H1 (cell line): ENCODE measurements around the gene VIPR2. TPM values are rescaled to one million over a fixed set of nuclear protein-coding genes. Genes with fewer than 3 reads are reported as not detected.

Source experiments
- CTCF ChIA-PET: fragments of 300-600 bp; sonication (Branson Sonifier 250); formaldehyde crosslinking; loops from one replicate; lab custom pipeline; 2021; ENCODE audit not compliant: partially characterized antibody; lab: Charles Lee
- POLR2A ChIA-PET: fragments of 300-600 bp; sonication (Branson Sonifier 250); formaldehyde crosslinking; loops from one replicate; lab custom pipeline; 2021; ENCODE audit warnings: inconsistent platforms; ENCODE audit not compliant: partially characterized antibody; lab: Charles Lee
- DNase-seq, 2 experiments: peaks; one replicate each; pipeline versions ENCODE4 v3.0.0 to v3.0.0-alpha.2; 2010 to 2022; ENCODE audit warnings: low spot score in 2 of 2, low read depth in 1 of 2, mixed read lengths in 1 of 2
- FAIRE-seq: peaks from 2 replicates; lab custom pipeline; 2011; peaks lifted over from hg19 to GRCh38; lab: Jason Lieb, UNC
- H2AFZ ChIP-seq: 2 replicates; pipeline ENCODE4 v1.8.1; 2012; ENCODE audit warnings: low read length, inconsistent platforms
- H2AK5ac ChIP-seq: 2 replicates; pipeline ENCODE4 v1.6.1; 2013; ENCODE audit warnings: low read depth, low read length
- H2BK120ac ChIP-seq: replicated peaks from 2 replicates; pipeline ENCODE3; 2013; ENCODE audit warnings: low read depth, low read length, inconsistent platforms
- H2BK12ac ChIP-seq: 2 replicates; pipeline ENCODE4 v1.6.1; 2013; ENCODE audit warnings: low read depth, low read length
- H2BK15ac ChIP-seq: 2 replicates; pipeline ENCODE4 v1.6.1; 2013; ENCODE audit warnings: low read length
- H2BK20ac ChIP-seq: 2 replicates; pipeline ENCODE4 v1.6.1; 2013; ENCODE audit warnings: low read length
- H2BK5ac ChIP-seq: 2 replicates; pipeline ENCODE4 v1.6.1; 2013; ENCODE audit warnings: low read depth, low read length
- H3K14ac ChIP-seq: 2 replicates; pipeline ENCODE4 v1.6.1; 2013; ENCODE audit warnings: inconsistent platforms; ENCODE audit not compliant: insufficient read length
- H3K18ac ChIP-seq: 2 replicates; pipeline ENCODE4 v1.6.1; 2013; ENCODE audit warnings: low read length; ENCODE audit errors: extremely low read depth
- H3K23ac ChIP-seq: 2 replicates; pipeline ENCODE4 v1.6.1; 2013; ENCODE audit warnings: inconsistent platforms; ENCODE audit not compliant: insufficient read length
- H3K23me2 ChIP-seq: 2 replicates; pipeline ENCODE4 v1.6.1; 2013; ENCODE audit warnings: low read depth, low read length
- H3K27ac ChIP-seq: 2 replicates; pipeline ENCODE4 v1.6.1; 2011; ENCODE audit warnings: low read depth, low read length, inconsistent platforms
- H3K27me3 ChIP-seq, 4 experiments: replicated peaks in 1 of 4; 1 replicate in 1 of 4; 2 replicates in 3 of 4; pipeline versions ENCODE4 v1.6.1 to v1.8.1; 2011 to 2013; ENCODE audit warnings: low read length in 3 of 4, mild to moderate bottlenecking in 3 of 4, inconsistent platforms in 2 of 4, mixed read lengths in 2 of 4, moderate library complexity in 1 of 4; ENCODE audit not compliant: control insufficient read depth in 3 of 4, insufficient read depth in 3 of 4; ENCODE audit errors: extremely low read depth in 1 of 4
- H3K36me3 ChIP-seq, 4 experiments: 2 replicates each; pipeline versions ENCODE4 v1.6.1 to v1.8.1; 2011 to 2013; ENCODE audit warnings: mild to moderate bottlenecking in 4 of 4, low read length in 3 of 4, moderate library complexity in 2 of 4, control low read depth in 1 of 4, inconsistent platforms in 1 of 4; ENCODE audit not compliant: insufficient read depth in 4 of 4, control insufficient read depth in 2 of 4
- H3K4ac ChIP-seq: replicated peaks from 2 replicates; pipeline ENCODE3; 2013; ENCODE audit warnings: low read length, low read depth, mixed read lengths, inconsistent platforms; ENCODE audit not compliant: insufficient read length
- H3K4me1 ChIP-seq, 4 experiments: replicated peaks in 1 of 4; 1 replicate in 1 of 4; 2 replicates in 3 of 4; pipeline versions ENCODE4 v1.6.1 to v1.8.1; 2011 to 2013; ENCODE audit warnings: low read length in 3 of 4, inconsistent platforms in 2 of 4, mixed read lengths in 1 of 4; ENCODE audit not compliant: insufficient read depth in 4 of 4, control insufficient read depth in 3 of 4
- H3K4me2 ChIP-seq, 2 experiments: 2 replicates each; pipeline versions ENCODE4 v1.6.1 to v1.8.1; 2011 to 2013; ENCODE audit warnings: low read depth in 2 of 2, low read length in 2 of 2, control low read depth in 1 of 2, inconsistent platforms in 1 of 2, mild to moderate bottlenecking in 1 of 2; ENCODE audit not compliant: insufficient read depth in 1 of 2
- H3K4me3 ChIP-seq, 4 experiments: fragments of 200-600, 300-600 bp in 1 of 4; sonication (generic), shearing (Covaris generic), sonication (Bioruptor Twin) in 1 of 4; 2 replicates each; pipeline versions ENCODE4 v1.5.1 to v1.8.1; 2011 to 2016; ENCODE audit warnings: low read length in 4 of 4, low read depth in 3 of 4, control low read depth in 2 of 4, inconsistent platforms in 2 of 4, mild to moderate bottlenecking in 2 of 4, mixed read lengths in 1 of 4, moderate library complexity in 1 of 4; ENCODE audit not compliant: insufficient read depth in 2 of 4; ENCODE audit errors: extremely low read depth in 1 of 4
- H3K56ac ChIP-seq: replicated peaks from 2 replicates; pipeline ENCODE3; 2013; ENCODE audit warnings: low read depth, mild to moderate bottlenecking, mixed read lengths, low read length, inconsistent platforms; ENCODE audit not compliant: insufficient read length
- H3K79me1 ChIP-seq: 2 replicates; pipeline ENCODE4 v1.6.1; 2013; ENCODE audit warnings: low read depth, low read length, control low read depth
- H3K79me2 ChIP-seq, 2 experiments: 2 replicates each; pipeline versions ENCODE4 v1.6.1 to v1.8.1; 2012 to 2013; ENCODE audit warnings: low read length in 2 of 2, mild to moderate bottlenecking in 2 of 2, inconsistent platforms in 1 of 2; ENCODE audit not compliant: insufficient read depth in 2 of 2, control insufficient read depth in 1 of 2
- H3K9ac ChIP-seq, 4 experiments: replicated peaks in 1 of 4; 1 replicate in 1 of 4; 2 replicates in 3 of 4; pipeline versions ENCODE4 v1.6.1 to v1.8.1; 2011 to 2013; ENCODE audit warnings: low read depth in 3 of 4, low read length in 3 of 4, control low read depth in 2 of 4, mild to moderate bottlenecking in 2 of 4, moderate library complexity in 2 of 4, inconsistent platforms in 1 of 4; ENCODE audit errors: extremely low read depth in 1 of 4
- H3K9me3 ChIP-seq, 2 experiments: 2 replicates each; pipeline versions ENCODE4 v1.6.1 to v1.8.1; 2012 to 2013; ENCODE audit warnings: mild to moderate bottlenecking in 2 of 2, moderate library complexity in 2 of 2, control low read depth in 1 of 2, inconsistent platforms in 1 of 2, low read depth in 1 of 2, low read length in 1 of 2, mixed read lengths in 1 of 2; ENCODE audit not compliant: insufficient read depth in 2 of 2
- H4K20me1 ChIP-seq, 2 experiments: replicated peaks in 1 of 2; 2 replicates each; pipeline versions ENCODE3 to v1.8.1; 2011 to 2013; ENCODE audit warnings: inconsistent platforms in 2 of 2, low read length in 2 of 2, mild to moderate bottlenecking in 1 of 2; ENCODE audit not compliant: insufficient read depth in 2 of 2, control insufficient read depth in 1 of 2
- H4K5ac ChIP-seq: 2 replicates; pipeline ENCODE4 v1.6.1; 2013; ENCODE audit warnings: low read length, low read depth, mixed read lengths, inconsistent platforms; ENCODE audit not compliant: insufficient read length
- H4K8ac ChIP-seq: 2 replicates; pipeline ENCODE4 v1.8.0; 2013; ENCODE audit warnings: mild to moderate bottlenecking, moderate library complexity, low read length, inconsistent platforms; ENCODE audit not compliant: insufficient read depth; ENCODE audit errors: extremely low read depth
- H4K91ac ChIP-seq: replicated peaks from 2 replicates; pipeline ENCODE3; 2013; ENCODE audit warnings: low read length, mixed read lengths, inconsistent platforms; ENCODE audit not compliant: insufficient read length
- CEBPB ChIP-seq: IDR thresholded peaks from 2 replicates; pipeline ENCODE4 v1.6.1; 2012; ENCODE audit warnings: low read depth, low read length
- CHD1 ChIP-seq: IDR thresholded peaks from 2 replicates; pipeline ENCODE4 v1.6.1; 2012; ENCODE audit warnings: low read depth, low read length, improper control_type of control experiment
- CHD2 ChIP-seq: IDR thresholded peaks from 2 replicates; pipeline ENCODE4 v1.6.1; 2012; ENCODE audit warnings: low read length, improper control_type of control experiment
- GABPA ChIP-seq: IDR thresholded peaks from 2 replicates; pipeline ENCODE4 v1.6.1; 2011; ENCODE audit warnings: mild to moderate bottlenecking, low read length, moderate library complexity, borderline replicate concordance; ENCODE audit not compliant: insufficient read depth
- GTF2F1 ChIP-seq: IDR thresholded peaks from 2 replicates; pipeline ENCODE4 v1.6.1; 2012; ENCODE audit warnings: low read depth, low read length, improper control_type of control experiment, borderline replicate concordance
- HDAC2 ChIP-seq, 2 experiments: fragments of 300-600 bp in 1 of 2; sonication (generic) in 1 of 2; IDR thresholded peaks; 2 replicates each; pipeline ENCODE4 v1.6.1; 2011 to 2012; ENCODE audit warnings: low read depth in 2 of 2, low read length in 2 of 2, mild to moderate bottlenecking in 2 of 2, moderate library complexity in 2 of 2, borderline replicate concordance in 1 of 2, inconsistent platforms in 1 of 2
- HDAC6 ChIP-seq: IDR thresholded peaks from one replicate; pipeline ENCODE4 v1.7.1; 2012; ENCODE audit warnings: low read depth, mild to moderate bottlenecking, inconsistent platforms, low read length, moderate library complexity
- POU5F1 ChIP-seq: IDR thresholded peaks from 2 replicates; pipeline ENCODE4 v1.6.1; 2011; ENCODE audit warnings: low read depth, mild to moderate bottlenecking, low read length, moderate library complexity
- SP1 ChIP-seq: IDR thresholded peaks from 2 replicates; pipeline ENCODE4 v1.6.1; 2011; ENCODE audit warnings: low read depth, low read length
- TAF7 ChIP-seq: optimal IDR thresholded peaks from 2 replicates; pipeline ENCODE3; 2011; ENCODE audit warnings: low read depth, mild to moderate bottlenecking, inconsistent platforms, low read length, moderate library complexity, borderline replicate concordance
- WGBS, 2 experiments: shearing (Covaris generic) in 1 of 2; methylation state at CpG; one replicate each; pipeline versions ENCODE4 v1.1.6 to v1.1.7; 2013 to 2015; ENCODE audit warnings: low lambda C conversion rate in 2 of 2, mixed read lengths in 2 of 2, inconsistent platforms in 1 of 2, low coverage in 1 of 2, missing lambda C conversion rate in 1 of 2; ENCODE audit not compliant: insufficient replicate concordance in 2 of 2, insufficient coverage in 1 of 2, insufficient read length in 1 of 2; ENCODE audit errors: extremely low coverage in 1 of 2, missing lambda C conversion rate in 1 of 2; 5-methylcytosine and 5-hydroxymethylcytosine counted together
- polyA plus RNA-seq, 7 experiments: library from polyadenylated mRNA; depleted of rRNA in 3 of 7; stranded (reverse) in 5 of 7; unstranded in 2 of 7; fragments of >200 nt in 5 of 7; fragments of 200-250 nt in 2 of 7; gene quantifications; 1 replicate in 5 of 7; 2 replicates in 1 of 7; 4 replicates in 1 of 7; pipeline versions ENCODE4 v1.2.1 to v1.2.3, GENCODE V29; 2011 to 2013; ENCODE audit warnings: missing spikeins in 2 of 7, mixed read lengths in 2 of 7
- total RNA-seq: library from RNA; stranded (reverse); fragmentation: NEBNext Ultra II Directional; extraction: Animal tissue kit (Norgen Biotek cat#: 25700); gene quantifications from 2 replicates; pipeline ENCODE4 v1.2.1, GENCODE V29; 2021
- TF ChIP-seq, protein P1 (sequence below): IDR thresholded peaks from 2 replicates; pipeline ENCODE4 v1.6.1; 2012; ENCODE audit warnings: inconsistent platforms

Gene VIPR2
- total and polyA plus RNA-seq, 2 of the 8 experiments (the other 6 are each of a cell fraction or from before 2014, with no cell fraction given): 2.4 to 6.3 TPM

DNA sequence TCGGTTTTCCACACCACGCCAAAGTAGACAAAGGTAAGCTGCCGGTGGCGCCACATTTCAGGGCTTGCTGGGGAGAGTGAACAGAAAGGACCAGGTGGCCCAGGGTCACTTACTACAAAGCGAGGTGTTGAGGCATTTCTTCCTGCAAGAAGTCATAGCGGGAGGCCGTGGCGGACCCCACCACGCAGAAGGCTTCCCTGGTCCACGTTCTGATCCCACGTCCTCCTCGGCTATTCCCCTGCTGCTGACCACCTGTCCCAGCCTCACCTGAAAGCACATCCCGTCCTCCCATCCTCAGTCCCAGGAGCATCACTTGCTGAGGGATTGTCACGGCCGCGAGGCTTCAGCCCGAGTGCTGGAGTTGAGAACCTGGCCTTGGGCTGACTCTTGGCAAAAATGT lies 149.2 kb downstream of the VIPR2 start:
- H3K4me3 ChIP-seq: no peak overlapping the region
- peaks cover 3% of the 10 kb centered on the region; the same call in 1 of the 2 replicates for H3K23me2 ChIP-seq
- no peak overlapping the region for H3K4ac ChIP-seq
- no peak overlapping the region for H2BK15ac ChIP-seq
- H2BK120ac ChIP-seq: no peak overlapping the region
- no peak overlapping the region for H3K9ac ChIP-seq
- no peak overlapping the region for H3K56ac ChIP-seq
- H4K91ac ChIP-seq: no peak overlapping the region
- 76% methylated on average over 17 of the region's 17 CpGs; no CpG with 5 or more reads in 1 of the 2 experiments for WGBS, 2 experiments
- peaks cover 13 to 59% (median 42%) of the 10 kb centered on the region in 4 experiments for H3K27me3 ChIP-seq
- H3K79me1 ChIP-seq: no peaks in the 10 kb centered on the region
- H2BK5ac ChIP-seq: no peak overlapping the region
- POLR2A ChIA-PET: no interaction called here
- no peak overlapping the region for H2BK12ac ChIP-seq
- H4K20me1 ChIP-seq: no peaks in the 10 kb centered on the region
- CTCF ChIA-PET: interaction anchor here (5.0 kb wide), 1 partner anchor 18 kb away, joined by 49 read pairs; no protein-coding TSS in a partner anchor
- H3K36me3 ChIP-seq: no peaks in the 10 kb centered on the region
- no peak overlapping the region for H2AK5ac ChIP-seq
- no peak overlapping the region for H4K8ac ChIP-seq
- H3K79me2 ChIP-seq: no peaks in the 10 kb centered on the region
- TF ChIP-seq HDAC2 (IDR thresholded peaks at IDR 0.05; ENCODE audit: borderline replicate concordance in 1 of 2, low read depth in 2 of 2, low read length in 2 of 2): no peak
- no peak for TF ChIP-seq CEBPB
- no peak for TF ChIP-seq POU5F1
- TF ChIP-seq GABPA: no peak
- TF ChIP-seq GTF2F1: no peak
- TF ChIP-seq CHD1: no peak
- TF ChIP-seq TAF7: no peak
- TF ChIP-seq, protein P1, sequence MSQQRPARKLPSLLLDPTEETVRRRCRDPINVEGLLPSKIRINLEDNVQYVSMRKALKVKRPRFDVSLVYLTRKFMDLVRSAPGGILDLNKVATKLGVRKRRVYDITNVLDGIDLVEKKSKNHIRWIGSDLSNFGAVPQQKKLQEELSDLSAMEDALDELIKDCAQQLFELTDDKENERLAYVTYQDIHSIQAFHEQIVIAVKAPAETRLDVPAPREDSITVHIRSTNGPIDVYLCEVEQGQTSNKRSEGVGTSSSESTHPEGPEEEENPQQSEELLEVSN: no peak
- no peak for TF ChIP-seq HDAC6
- no peak for TF ChIP-seq SP1
- TF ChIP-seq CHD2: no peak
- no peak overlapping the region for H2AFZ ChIP-seq
- H2BK20ac ChIP-seq: no peak overlapping the region
- H3K4me1 ChIP-seq: peaks cover 0 to 5% (median 2%) of the 10 kb centered on the region in 4 experiments; a peak in 2 of 7 replicates
- no peak overlapping the region for H4K5ac ChIP-seq
- H3K14ac ChIP-seq: no peak overlapping the region
- H3K23ac ChIP-seq: no peak overlapping the region
- FAIRE-seq (no peak), DNase-seq (no peak)
- no peak overlapping the region for H3K18ac ChIP-seq
- peaks cover 3 to 7% of the 10 kb centered on the region in 2 experiments; a peak in 3 of 4 replicates for H3K9me3 ChIP-seq
- no peak overlapping the region for H3K4me2 ChIP-seq
- no peak overlapping the region for H3K27ac ChIP-seq
